ENCODE data around the gene HDAC5.
"Not testable (repeated sequence)": the region's sequence is repeated elsewhere in the genome, so short reads cannot be mapped to it uniquely, and the experiment has no call there.

Gene HDAC5

DNA sequence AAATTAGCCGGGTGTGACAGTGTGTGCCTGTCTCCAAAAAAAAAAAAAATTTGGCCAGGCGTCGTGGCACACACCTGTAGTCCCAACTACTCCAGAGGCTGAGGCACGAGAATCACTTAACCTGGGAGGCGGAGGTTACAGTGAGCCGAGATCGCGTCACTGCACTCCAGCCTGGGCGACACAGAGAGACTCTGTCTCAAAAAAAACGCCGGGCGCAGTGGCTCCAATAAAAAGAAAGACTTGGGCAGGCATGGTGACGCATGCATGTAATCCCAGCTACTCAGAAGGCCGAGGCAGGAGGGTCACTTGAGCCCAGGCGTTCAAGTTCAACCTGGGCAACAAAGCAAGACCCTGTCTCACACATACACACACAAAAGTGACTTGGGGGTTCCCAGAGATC, 60.6 kb downstream of the HDAC5 start:
- Histone ChIP-seq H3K27ac (no peak overlapping the region), H3K9me3 (no peaks in the 10 kb centered on the region), H3K36me3 (peaks cover 45% of the 10 kb centered on the region), H3K27me3 (no peaks in the 10 kb centered on the region), H3K4me3 (ENCODE audit: low read depth in 1 of 2, low read length in 1 of 2) (no peak overlapping the region), H3K4me1 (ENCODE audit: control insufficient read depth in 1 of 2, insufficient read depth in 1 of 2, low read depth in 1 of 2, low read length in 1 of 2) (peaks cover 23 to 24% of the 10 kb centered on the region in 2 experiments)
- TF ChIP-seq, protein P1, sequence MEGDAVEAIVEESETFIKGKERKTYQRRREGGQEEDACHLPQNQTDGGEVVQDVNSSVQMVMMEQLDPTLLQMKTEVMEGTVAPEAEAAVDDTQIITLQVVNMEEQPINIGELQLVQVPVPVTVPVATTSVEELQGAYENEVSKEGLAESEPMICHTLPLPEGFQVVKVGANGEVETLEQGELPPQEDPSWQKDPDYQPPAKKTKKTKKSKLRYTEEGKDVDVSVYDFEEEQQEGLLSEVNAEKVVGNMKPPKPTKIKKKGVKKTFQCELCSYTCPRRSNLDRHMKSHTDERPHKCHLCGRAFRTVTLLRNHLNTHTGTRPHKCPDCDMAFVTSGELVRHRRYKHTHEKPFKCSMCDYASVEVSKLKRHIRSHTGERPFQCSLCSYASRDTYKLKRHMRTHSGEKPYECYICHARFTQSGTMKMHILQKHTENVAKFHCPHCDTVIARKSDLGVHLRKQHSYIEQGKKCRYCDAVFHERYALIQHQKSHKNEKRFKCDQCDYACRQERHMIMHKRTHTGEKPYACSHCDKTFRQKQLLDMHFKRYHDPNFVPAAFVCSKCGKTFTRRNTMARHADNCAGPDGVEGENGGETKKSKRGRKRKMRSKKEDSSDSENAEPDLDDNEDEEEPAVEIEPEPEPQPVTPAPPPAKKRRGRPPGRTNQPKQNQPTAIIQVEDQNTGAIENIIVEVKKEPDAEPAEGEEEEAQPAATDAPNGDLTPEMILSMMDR (IDR thresholded peaks at IDR 0.05) = no peak

DNA sequence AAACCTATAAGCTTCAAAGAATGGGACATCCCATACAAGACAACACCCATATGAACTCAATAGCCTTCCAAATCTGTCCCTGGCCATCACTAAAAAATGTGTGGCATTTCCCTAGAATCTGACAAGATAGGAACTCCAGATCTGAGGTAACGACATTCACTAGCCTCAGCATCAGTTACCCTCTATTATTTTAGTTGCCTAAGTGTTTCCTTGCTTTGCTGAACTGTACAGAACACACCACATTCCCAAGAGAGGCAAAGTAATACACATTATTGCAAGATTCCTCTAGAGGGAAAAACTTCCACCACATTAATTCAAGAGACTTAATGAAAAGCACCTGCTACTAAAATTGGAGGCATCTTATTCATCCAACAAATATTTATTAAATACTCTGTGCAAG, 62.0 kb downstream of the HDAC5 start:
- no peak overlapping the region for H3K4me3 ChIP-seq (ENCODE audit: low read depth in 1 of 2, low read length in 1 of 2)
- H3K27me3 ChIP-seq = no peaks in the 10 kb centered on the region
- H3K4me1 ChIP-seq (ENCODE audit: control insufficient read depth in 1 of 2, insufficient read depth in 1 of 2, low read depth in 1 of 2, low read length in 1 of 2) = peaks cover 9 to 10% of the 10 kb centered on the region in 2 experiments
- no peak overlapping the region for H3K27ac ChIP-seq
- TF ChIP-seq, protein P1 (IDR thresholded peaks at IDR 0.05) = no peak
- peaks cover 45% of the 10 kb centered on the region for H3K36me3 ChIP-seq
- H3K9me3 ChIP-seq = no peaks in the 10 kb centered on the region

GRCh38 chr17:44059101-44059892, 64.1 kb downstream of the HDAC5 start:
- H3K4me3 ChIP-seq (ENCODE audit: low read depth in 1 of 2, low read length in 1 of 2) = no peak overlapping the region
- H3K27me3 ChIP-seq = no peaks in the 10 kb centered on the region
- no peaks in the 10 kb centered on the region for H3K9me3 ChIP-seq
- no peak overlapping the region for H3K27ac ChIP-seq
- TF ChIP-seq, protein P1 (IDR thresholded peaks at IDR 0.05) = no peak
- peaks cover 51% of the 10 kb centered on the region for H3K36me3 ChIP-seq
- no peaks in the 10 kb centered on the region for H3K4me1 ChIP-seq (ENCODE audit: control insufficient read depth in 1 of 2, insufficient read depth in 1 of 2, low read depth in 1 of 2, low read length in 1 of 2)

GRCh38 chr17:44053125-44053872, 70.1 kb downstream of the HDAC5 start:
- Histone ChIP-seq H3K27ac (no peak overlapping the region), H3K4me3 (ENCODE audit: low read depth in 1 of 2, low read length in 1 of 2) (no peak overlapping the region), H3K4me1 (ENCODE audit: control insufficient read depth in 1 of 2, insufficient read depth in 1 of 2, low read depth in 1 of 2, low read length in 1 of 2) (no peaks in the 10 kb centered on the region), H3K36me3 (peaks cover 52% of the 10 kb centered on the region), H3K27me3 (no peaks in the 10 kb centered on the region), H3K9me3 (no peaks in the 10 kb centered on the region)
- TF ChIP-seq, protein P1 (IDR thresholded peaks at IDR 0.05) = no peak

- TF ChIP-seq, protein P1 (IDR thresholded peaks at IDR 0.05) = no peak
- Histone ChIP-seq H3K9me3 (no peaks in the 10 kb centered on the region), H3K36me3 (peaks cover 57% of the 10 kb centered on the region), H3K4me1 (ENCODE audit: control insufficient read depth in 1 of 2, insufficient read depth in 1 of 2, low read depth in 1 of 2, low read length in 1 of 2) (peaks cover 0 to 3% of the 10 kb centered on the region in 2 experiments), H3K27ac (no peak overlapping the region), H3K4me3 (ENCODE audit: low read depth in 1 of 2, low read length in 1 of 2) (no peak overlapping the region), H3K27me3 (no peaks in the 10 kb centered on the region)
These were observed 74.0 kb downstream of the HDAC5 start for GRCh38 chr17:44049294-44050060.

DNA sequence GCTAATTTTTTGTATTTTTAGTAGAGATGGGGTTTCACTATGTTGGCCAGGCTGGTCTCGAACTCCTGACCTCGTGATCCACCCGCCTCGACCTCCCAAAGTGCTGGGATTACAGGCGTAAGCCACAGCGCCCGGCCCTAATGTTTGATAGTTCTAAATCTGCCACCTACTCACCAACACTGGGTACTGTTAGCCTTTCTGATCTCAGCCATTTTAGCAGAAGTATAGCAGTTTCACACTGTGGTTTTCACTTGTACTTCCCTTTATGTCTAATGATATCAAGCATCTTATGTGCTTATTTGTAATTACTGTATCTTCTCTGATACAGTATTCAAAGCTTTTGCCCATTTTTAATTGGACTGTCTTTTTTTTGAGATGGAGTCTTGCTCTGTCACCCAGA, 76.5 kb downstream of the HDAC5 start:
- not testable (repeated sequence) for H3K9me3 ChIP-seq; H3K27me3 ChIP-seq; H3K4me3 ChIP-seq (ENCODE audit: low read depth in 1 of 2, low read length in 1 of 2); H3K27ac ChIP-seq
- H3K36me3 ChIP-seq = peaks cover 43% of the 10 kb centered on the region
- H3K4me1 ChIP-seq (ENCODE audit: control insufficient read depth in 1 of 2, insufficient read depth in 1 of 2, low read depth in 1 of 2, low read length in 1 of 2) = peaks cover 19 to 21% of the 10 kb centered on the region in 2 experiments
